Natural killer cell treated with Interleukin-12 subunit alpha and Interleukin-12 subunit beta and Interleukin-15 and Interleukin-18, amount 100 ng/mL, for 72 hours (primary cell): ENCODE data around the gene PCDHGA10. TPM values are rescaled to one million over a fixed set of nuclear protein-coding genes. Genes with fewer than 3 reads are reported as not detected.

Experiments used
- total RNA-seq, 2 donors: library from RNA; stranded (reverse); gene quantifications; one replicate each; pipeline ENCODE4 v1.2.3, GENCODE V29; 2022

Gene PCDHGA10
- total RNA-seq, 2 donors from 2014 or later = 0.67 to 1.2 TPM

Other genes with a start within 250 kb of the PCDHGA10 start
- not detected for gene PCDHB7, start 240.3 kb upstream of the PCDHGA10 start, total RNA-seq
- not detected for gene PCDHB8, start 235.2 kb upstream of the PCDHGA10 start, total RNA-seq
- gene PCDHB16, start 230.6 kb upstream of the PCDHGA10 start, total RNA-seq = not detected
- gene PCDHB9, start 225.8 kb upstream of the PCDHGA10 start, total RNA-seq = under 1 TPM in 1 of 2 donors, not detected in 1; 0.17 TPM
- gene PCDHB10, start 220.6 kb upstream of the PCDHGA10 start, total RNA-seq = not detected
- not detected for gene PCDHB11, start 213.4 kb upstream of the PCDHGA10 start, total RNA-seq
- gene PCDHB12, start 204.3 kb upstream of the PCDHGA10 start, total RNA-seq = not detected
- gene PCDHB13, start 199.1 kb upstream of the PCDHGA10 start, total RNA-seq = under 1 TPM in 1 of 2 donors, not detected in 1; 0.10 TPM
- not detected for gene PCDHB14, start 189.6 kb upstream of the PCDHGA10 start, total RNA-seq
- gene PCDHB15, start 167.6 kb upstream of the PCDHGA10 start, total RNA-seq = not detected
- 1 to 10 TPM in 1 of 2 donors, under 1 TPM in 1; 0.67 to 2.2 TPM for gene SLC25A2, start 108.9 kb upstream of the PCDHGA10 start, total RNA-seq
- 10 to 100 TPM; 52.5 to 63.5 TPM for gene TAF7, start 92.2 kb upstream of the PCDHGA10 start, total RNA-seq
- under 1 TPM in 1 of 2 donors, not detected in 1; 0.07 TPM for gene PCDHGA1, start 82.5 kb upstream of the PCDHGA10 start, total RNA-seq
- not detected for gene PCDHGA2, start 74.2 kb upstream of the PCDHGA10 start, total RNA-seq
- not detected for gene PCDHGA3, start 69.2 kb upstream of the PCDHGA10 start, total RNA-seq
- gene PCDHGB1, start 62.9 kb upstream of the PCDHGA10 start, total RNA-seq = under 1 TPM; 0.12 to 0.17 TPM
- gene PCDHGA4, start 58.0 kb upstream of the PCDHGA10 start, total RNA-seq = under 1 TPM; 0.48 to 0.50 TPM
- gene PCDHGB2, start 53.0 kb upstream of the PCDHGA10 start, total RNA-seq = under 1 TPM; 0.47 to 0.76 TPM
- gene PCDHGA5, start 48.8 kb upstream of the PCDHGA10 start, total RNA-seq = under 1 TPM; 0.33 to 0.36 TPM
- under 1 TPM; 0.71 to 0.81 TPM for gene PCDHGB3, start 42.7 kb upstream of the PCDHGA10 start, total RNA-seq
- gene PCDHGA6, start 39.1 kb upstream of the PCDHGA10 start, total RNA-seq = under 1 TPM; 0.40 to 0.73 TPM
- under 1 TPM; 0.10 to 0.25 TPM for gene PCDHGA7, start 30.2 kb upstream of the PCDHGA10 start, total RNA-seq
- gene PCDHGB4, start 25.3 kb upstream of the PCDHGA10 start, total RNA-seq = under 1 TPM; 0.29 to 0.39 TPM
- under 1 TPM; 0.19 to 0.20 TPM for gene PCDHGA8, start 20.4 kb upstream of the PCDHGA10 start, total RNA-seq
- 1 to 10 TPM; 1.7 to 2.8 TPM for gene PCDHGB5, start 15.0 kb upstream of the PCDHGA10 start, total RNA-seq
- under 1 TPM; 0.71 to 0.92 TPM for gene PCDHGA9, start 10.2 kb upstream of the PCDHGA10 start, total RNA-seq
- gene PCDHGB6, start 5.0 kb upstream of the PCDHGA10 start, total RNA-seq = 1 to 10 TPM in 1 of 2 donors, under 1 TPM in 1; 0.89 to 1.1 TPM
- gene PCDHGB7, start 4.7 kb downstream of the PCDHGA10 start, total RNA-seq = under 1 TPM; 0.33 to 0.95 TPM
- gene PCDHGA11, start 8.1 kb downstream of the PCDHGA10 start, total RNA-seq = under 1 TPM; 0.33 to 0.55 TPM
- 1 to 10 TPM in 1 of 2 donors, under 1 TPM in 1; 0.69 to 1.4 TPM for gene PCDHGA12, start 17.5 kb downstream of the PCDHGA10 start, total RNA-seq
- gene PCDHGC3, start 63.0 kb downstream of the PCDHGA10 start, total RNA-seq = 1 to 10 TPM in 1 of 2 donors, under 1 TPM in 1; 0.33 to 1.8 TPM
- gene PCDHGC4, start 72.0 kb downstream of the PCDHGA10 start, total RNA-seq = under 1 TPM in 1 of 2 donors, not detected in 1; 0.26 TPM
- under 1 TPM in 1 of 2 donors, not detected in 1; 0.17 TPM for gene PCDHGC5, start 76.1 kb downstream of the PCDHGA10 start, total RNA-seq
- 100 to 1,000 TPM; 280 to 289 TPM for gene DIAPH1, start 206.0 kb downstream of the PCDHGA10 start, total RNA-seq
- gene HDAC3, start 223.9 kb downstream of the PCDHGA10 start, total RNA-seq = 100 to 1,000 TPM in 1 of 2 donors, 10 to 100 TPM in 1; 80.0 to 128 TPM
- 10 to 100 TPM in 1 of 2 donors, 1 to 10 TPM in 1; 8.1 to 39.3 TPM for gene RELL2, start 224.0 kb downstream of the PCDHGA10 start, total RNA-seq
- 10 to 100 TPM; 35.6 to 56.4 TPM for gene FCHSD1, start 238.4 kb downstream of the PCDHGA10 start, total RNA-seq